NCI-H1417 treated with DMSO at 0.1 percent for 48 hours (cell line): ENCODE results near the gene RNF144B.
"Not testable (repeated sequence)": the region's sequence is repeated elsewhere in the genome, so short reads cannot be mapped to it uniquely, and the experiment has no call there.

Experiments
- DNase-seq: peaks from one replicate; lab custom pipeline; 2025; lab: John Stamatoyannopoulos, UW

RNF144B gene

GRCh38 chr6:18387061-18387721 is at the start of gene RNF144B:
TSS of gene RNF144B (plus strand) at chr6:18387350. CDS start at chr6:18399535, 12,185 bp downstream.
- peak; percentile 46 for DNase-seq

GRCh38 chr6:18339599-18339998 is 47.6 kb upstream of the RNF144B start:
- DNase-seq = no peak

- DNase-seq = no peak
Measured at GRCh38 chr6:18340781-18341551, 46.2 kb upstream of the RNF144B start.

- no peak for DNase-seq
Measured at GRCh38 chr6:18342223-18342622, 44.9 kb upstream of the RNF144B start.

GRCh38 chr6:18343741-18344140 is 43.4 kb upstream of the RNF144B start:
- no peak for DNase-seq

GRCh38 chr6:18347021-18347577 is 40.1 kb upstream of the RNF144B start:
- DNase-seq = no peak

GRCh38 chr6:18347866-18348265 is 39.3 kb upstream of the RNF144B start:
- no peak for DNase-seq

- no peak for DNase-seq
Measured at GRCh38 chr6:18349386-18349785, 37.8 kb upstream of the RNF144B start.

- DNase-seq = no peak
Measured at GRCh38 chr6:18350271-18350670, 36.9 kb upstream of the RNF144B start.

GRCh38 chr6:18350712-18351111 is 36.4 kb upstream of the RNF144B start:
- DNase-seq = no peak

GRCh38 chr6:18352001-18352400 is 35.1 kb upstream of the RNF144B start:
- no peak for DNase-seq

- no peak for DNase-seq
Measured at GRCh38 chr6:18352842-18353241, 34.3 kb upstream of the RNF144B start.

GRCh38 chr6:18353251-18353650 is 33.9 kb upstream of the RNF144B start:
- DNase-seq = no peak

GRCh38 chr6:18357546-18357945 is 29.6 kb upstream of the RNF144B start:
- not testable (repeated sequence) for DNase-seq

GRCh38 chr6:18359237-18359885 is 27.8 kb upstream of the RNF144B start:
- DNase-seq = no peak

- DNase-seq = no peak
Measured at GRCh38 chr6:18360188-18360587, 27.0 kb upstream of the RNF144B start.

- DNase-seq = no peak
Measured at GRCh38 chr6:18362058-18362561, 25.0 kb upstream of the RNF144B start.

GRCh38 chr6:18363746-18364145 is 23.4 kb upstream of the RNF144B start:
- no peak for DNase-seq

- DNase-seq = not testable (repeated sequence)
Measured at GRCh38 chr6:18364561-18364960, 22.6 kb upstream of the RNF144B start.

- no peak for DNase-seq
Measured at GRCh38 chr6:18367371-18367770, 19.8 kb upstream of the RNF144B start.

GRCh38 chr6:18368277-18369105 is 18.7 kb upstream of the RNF144B start:
- DNase-seq = no peak

- no peak for DNase-seq
Measured at GRCh38 chr6:18371010-18371409, 16.1 kb upstream of the RNF144B start.
